Tibial nerve (tissue), 4 donors: Measurements from ENCODE around the gene LMF1. TPM values are rescaled to one million over a fixed set of nuclear protein-coding genes. Genes with fewer than 3 reads are reported as not detected.

ENCODE experiments used
- DNase-seq, 2 donors: peaks; one replicate each; pipeline ENCODE4 v3.0.0-alpha.2; 2019; ENCODE audit warnings: low spot score in 2 of 2
- H3K27ac ChIP-seq, 4 donors: fragments of 200-600 bp; sonication (generic) in 3 of 4; one replicate each; pipeline ENCODE4 v1.5.1; 2017 to 2019; ENCODE audit warnings: mild to moderate bottlenecking in 1 of 4
- H3K27me3 ChIP-seq, 2 donors: fragments of 200-600 bp; sonication (generic) in 1 of 2; one replicate each; pipeline versions ENCODE4 v1.5.1 to v1.6.0; 2017 to 2019
- H3K36me3 ChIP-seq, 3 donors: fragments of 200-600 bp; sonication (generic); one replicate each; pipeline ENCODE4 v1.5.1; 2018 to 2019
- H3K4me1 ChIP-seq, 4 donors: fragments of 200-600 bp; sonication (generic) in 3 of 4; one replicate each; pipeline ENCODE4 v1.5.1; 2017 to 2019
- H3K4me3 ChIP-seq, 4 donors: fragments of 200-600 bp; sonication (generic) in 3 of 4; one replicate each; pipeline ENCODE4 v1.5.1; 2017 to 2019; ENCODE audit warnings: mild to moderate bottlenecking in 1 of 4, moderate library complexity in 1 of 4
- H3K9me3 ChIP-seq, 4 donors: fragments of 200-600 bp; sonication (generic) in 3 of 4; one replicate each; pipeline ENCODE4 v1.5.1; 2017 to 2019
- EP300 ChIP-seq, 2 donors: sonication (generic); formaldehyde crosslinking; IDR thresholded peaks; one replicate each; pipeline ENCODE4 v1.6.1; 2017; ENCODE audit warnings: antibody characterized with exemption in 2 of 2, mild to moderate bottlenecking in 1 of 2
- POLR2A ChIP-seq, 2 donors: fragments of 450-650 bp; IDR thresholded peaks; one replicate each; pipeline ENCODE4 v1.6.1; 2017; ENCODE audit warnings: antibody characterized with exemption in 2 of 2, mild to moderate bottlenecking in 2 of 2, moderate library complexity in 2 of 2
- WGBS, 2 donors: methylation state at CpG; one replicate each; pipeline ENCODE4 v1.1.5; 2018; 5-methylcytosine and 5-hydroxymethylcytosine counted together
- total RNA-seq, 4 donors: library from RNA; depleted of rRNA; stranded (reverse); fragments of >200 nt; gene quantifications; one replicate each; pipeline ENCODE4 v1.1.0, GENCODE V29; 2016
- TF ChIP-seq, protein P1 (sequence below), 5 experiments: fragments of 200-600 bp in 3 of 5; fragments of 450-650 bp in 2 of 5; sonication (generic) in 3 of 5; IDR thresholded peaks; one replicate each; pipeline ENCODE4 v1.5.1; 2016 to 2019; ENCODE audit warnings: antibody characterized with exemption in 5 of 5, mild to moderate bottlenecking in 3 of 5, moderate library complexity in 2 of 5

Gene LMF1
- total RNA-seq, 4 donors from 2014 or later: 24.5 to 58.5 (median 31.8) TPM

DNA sequence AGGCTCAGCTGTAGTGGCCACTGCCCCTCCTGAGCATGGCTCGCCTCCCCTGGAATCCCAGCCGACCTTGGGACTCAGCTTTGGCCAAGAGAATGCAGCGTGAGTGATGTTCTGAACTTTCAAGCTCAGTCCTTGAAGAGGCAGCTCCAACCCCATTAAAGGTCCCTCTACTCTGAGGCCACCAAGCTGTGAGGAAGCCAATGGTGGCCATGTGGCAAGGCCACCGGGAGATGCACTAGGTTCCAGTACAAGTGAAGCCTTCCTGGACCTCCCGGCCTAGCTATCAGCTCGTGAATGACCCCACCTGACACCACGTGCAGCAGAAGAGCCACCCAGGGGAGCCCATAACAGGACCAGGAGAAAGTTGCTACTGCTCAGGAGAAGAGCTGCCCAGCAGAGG lies 88.5 kb downstream of the LMF1 start:
- 82 to 86% methylated on average over 7 of the region's 7 CpGs for WGBS, 2 donors
- H3K27ac ChIP-seq: no peak overlapping the region
- H3K27me3 ChIP-seq: no peaks in the 10 kb centered on the region
- DNase-seq: no peak
- peaks cover 0 to 31% (median 0%) of the 10 kb centered on the region in 4 donors for H3K9me3 ChIP-seq
- peaks cover 0 to 6% (median 2%) of the 10 kb centered on the region in 4 donors for H3K4me1 ChIP-seq
- TF ChIP-seq POLR2A (IDR thresholded peaks at IDR 0.05) (no peak), EP300 (IDR thresholded peaks at IDR 0.05) (no peak)
- TF ChIP-seq, protein P1, sequence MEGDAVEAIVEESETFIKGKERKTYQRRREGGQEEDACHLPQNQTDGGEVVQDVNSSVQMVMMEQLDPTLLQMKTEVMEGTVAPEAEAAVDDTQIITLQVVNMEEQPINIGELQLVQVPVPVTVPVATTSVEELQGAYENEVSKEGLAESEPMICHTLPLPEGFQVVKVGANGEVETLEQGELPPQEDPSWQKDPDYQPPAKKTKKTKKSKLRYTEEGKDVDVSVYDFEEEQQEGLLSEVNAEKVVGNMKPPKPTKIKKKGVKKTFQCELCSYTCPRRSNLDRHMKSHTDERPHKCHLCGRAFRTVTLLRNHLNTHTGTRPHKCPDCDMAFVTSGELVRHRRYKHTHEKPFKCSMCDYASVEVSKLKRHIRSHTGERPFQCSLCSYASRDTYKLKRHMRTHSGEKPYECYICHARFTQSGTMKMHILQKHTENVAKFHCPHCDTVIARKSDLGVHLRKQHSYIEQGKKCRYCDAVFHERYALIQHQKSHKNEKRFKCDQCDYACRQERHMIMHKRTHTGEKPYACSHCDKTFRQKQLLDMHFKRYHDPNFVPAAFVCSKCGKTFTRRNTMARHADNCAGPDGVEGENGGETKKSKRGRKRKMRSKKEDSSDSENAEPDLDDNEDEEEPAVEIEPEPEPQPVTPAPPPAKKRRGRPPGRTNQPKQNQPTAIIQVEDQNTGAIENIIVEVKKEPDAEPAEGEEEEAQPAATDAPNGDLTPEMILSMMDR (IDR thresholded peaks at IDR 0.05): no peak
- H3K4me3 ChIP-seq: no peak overlapping the region
- peaks cover 0 to 77% (median 0%) of the 10 kb centered on the region in 3 donors for H3K36me3 ChIP-seq

DNA sequence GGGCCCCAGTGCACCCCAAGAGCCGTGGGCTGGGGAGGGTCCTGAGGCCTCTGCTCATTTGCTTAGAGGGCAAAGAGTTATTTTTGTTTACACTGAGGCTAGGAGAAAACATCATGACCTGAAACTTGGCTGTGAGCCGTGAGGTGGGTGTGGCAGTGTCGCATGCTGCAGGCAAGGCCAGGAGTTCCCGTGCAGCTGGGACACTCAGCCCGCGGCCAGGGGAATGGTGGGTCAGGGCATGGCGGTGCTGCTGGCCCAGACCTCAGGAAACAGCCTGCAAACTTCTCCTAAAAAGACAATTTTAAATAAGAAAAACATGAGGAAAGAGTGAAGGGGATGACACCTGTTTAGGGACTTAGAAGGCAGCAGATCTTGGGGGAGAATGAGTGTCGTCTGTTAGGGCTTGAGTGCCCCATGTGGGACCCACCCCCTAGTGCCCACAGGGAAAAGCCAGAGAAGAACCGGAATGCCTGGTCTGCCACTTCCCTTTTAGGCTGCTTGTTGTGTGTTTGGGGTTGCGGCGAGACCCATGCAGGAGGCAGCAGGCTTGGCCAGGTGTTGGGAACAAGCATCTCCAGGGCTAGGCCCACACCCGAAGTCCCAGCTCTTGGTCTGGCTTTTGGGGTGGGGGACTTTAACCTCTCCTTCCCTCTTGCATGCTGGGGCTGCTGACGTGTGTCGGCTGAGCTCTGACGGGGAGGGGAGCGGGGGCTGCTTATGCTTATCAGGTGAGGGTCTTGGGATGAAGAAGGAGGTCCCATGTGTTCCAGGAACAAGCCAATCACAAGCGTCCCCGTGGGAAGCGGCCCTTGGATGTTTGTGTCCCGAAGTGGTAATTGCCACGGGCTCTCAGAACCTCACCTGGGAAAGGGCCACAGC lies 89.3 kb downstream of the LMF1 start:
- H3K36me3 ChIP-seq: peaks cover 0 to 78% (median 0%) of the 10 kb centered on the region in 3 donors
- no peak for DNase-seq
- 83 to 91% methylated on average over 20 to 21 of the region's 21 CpGs for WGBS, 2 donors
- H3K27me3 ChIP-seq: no peaks in the 10 kb centered on the region
- H3K4me1 ChIP-seq: no peaks in the 10 kb centered on the region
- H3K27ac ChIP-seq: no peak overlapping the region
- no peak overlapping the region for H3K4me3 ChIP-seq
- TF ChIP-seq, protein P1 (IDR thresholded peaks at IDR 0.05): no peak
- no peak for TF ChIP-seq EP300 (IDR thresholded peaks at IDR 0.05)
- TF ChIP-seq POLR2A (IDR thresholded peaks at IDR 0.05): no peak
- H3K9me3 ChIP-seq: peaks cover 0 to 31% (median 0%) of the 10 kb centered on the region in 4 donors

DNA sequence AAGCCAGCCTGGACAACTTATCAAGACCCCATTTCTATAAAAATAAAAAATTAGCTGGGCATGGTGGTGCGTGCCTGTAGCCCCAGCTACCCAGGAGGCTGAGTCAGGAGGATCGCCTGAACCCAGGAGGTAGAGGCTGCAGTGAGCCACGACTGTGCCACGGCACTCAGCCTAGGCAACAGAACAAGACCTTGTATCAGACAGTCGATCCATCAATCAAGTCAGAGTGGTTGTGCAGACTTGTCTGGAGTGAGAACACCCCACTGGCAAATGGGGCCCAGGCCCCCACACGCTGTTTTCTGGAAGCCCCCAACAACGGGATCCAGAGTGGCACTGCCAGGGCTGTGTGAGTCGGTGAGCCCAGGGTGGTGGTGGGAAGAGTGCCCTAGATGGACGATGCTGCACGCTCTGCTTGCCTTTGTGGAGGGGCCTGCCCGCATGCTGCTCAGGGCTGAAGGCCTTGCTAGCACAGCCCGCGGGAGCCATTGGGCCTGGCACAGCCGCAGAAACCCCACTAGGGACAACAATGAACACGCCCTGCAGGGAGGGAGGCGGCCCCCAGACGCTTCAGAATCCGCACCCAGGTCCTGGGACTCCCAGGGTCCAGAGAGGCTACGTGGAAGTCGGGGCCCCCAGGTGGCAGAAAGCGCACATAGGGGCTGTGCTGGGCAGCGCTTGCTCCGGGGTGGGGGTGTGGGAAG lies 90.2 kb downstream of the LMF1 start:
- 87 to 94% methylated on average over 22 to 23 of the region's 23 CpGs for WGBS, 2 donors
- Histone ChIP-seq H3K27me3 (no peaks in the 10 kb centered on the region), H3K4me3 (no peak overlapping the region), H3K27ac (no peak overlapping the region), H3K4me1 (no peaks in the 10 kb centered on the region), H3K9me3 (peaks cover 0 to 31% (median 0%) of the 10 kb centered on the region in 4 donors), H3K36me3 (peaks cover 0 to 79% (median 0%) of the 10 kb centered on the region in 3 donors)
- TF ChIP-seq EP300 (IDR thresholded peaks at IDR 0.05): no peak
- TF ChIP-seq POLR2A (IDR thresholded peaks at IDR 0.05): no peak
- TF ChIP-seq, protein P1 (IDR thresholded peaks at IDR 0.05): no peak
- no peak for DNase-seq

DNA sequence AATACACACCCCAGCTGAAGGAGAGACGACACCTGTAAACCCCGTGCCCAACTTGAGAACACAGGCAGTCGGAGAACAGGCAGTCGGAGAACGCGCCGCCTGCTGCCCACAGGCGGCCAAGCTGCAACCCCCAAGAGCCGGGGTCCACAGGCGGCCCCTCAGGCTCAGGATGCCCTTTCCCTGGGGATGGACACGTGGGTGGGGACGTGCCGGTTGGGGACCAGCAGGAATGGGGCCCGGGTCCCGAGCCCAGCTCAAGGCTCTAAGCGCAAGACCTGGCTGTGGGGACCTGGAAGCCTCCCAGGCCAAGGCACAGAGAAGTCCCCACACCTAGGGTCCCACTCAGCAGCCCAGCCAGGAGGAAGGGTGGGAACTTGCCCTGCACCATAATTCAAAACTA lies 90.8 kb downstream of the LMF1 start:
- 91 to 92% methylated on average over 16 of the region's 16 CpGs for WGBS, 2 donors

More for the DNA sequence above, 90.8 kb downstream of the LMF1 start:
- DNase-seq: no peak
- H3K9me3 ChIP-seq: peaks cover 0 to 25% (median 0%) of the 10 kb centered on the region in 4 donors
- H3K36me3 ChIP-seq: peaks cover 0 to 79% (median 0%) of the 10 kb centered on the region in 3 donors
- no peaks in the 10 kb centered on the region for H3K27me3 ChIP-seq
- no peak overlapping the region for H3K27ac ChIP-seq
- no peaks in the 10 kb centered on the region for H3K4me1 ChIP-seq
- no peak overlapping the region for H3K4me3 ChIP-seq
- TF ChIP-seq EP300 (IDR thresholded peaks at IDR 0.05) (no peak), POLR2A (IDR thresholded peaks at IDR 0.05) (no peak)
- TF ChIP-seq, protein P1 (IDR thresholded peaks at IDR 0.05): no peak
